Activated CD4-positive, alpha-beta T cell treated with anti-CD3 and anti-CD28 coated beads, Interleukin-2, amount 10 ng/mL, durations not matched to agents 24 days and 14 days (primary cell): ENCODE measurements around the gene SH3GL2. TPM values are rescaled to one million over a fixed set of nuclear protein-coding genes. Genes with fewer than 3 reads are reported as not detected.

Experiments
- DNase-seq: peaks from one replicate; pipeline ENCODE4 v3.0.0; 2022
- H3K27ac Mint-ChIP-seq: one replicate; pipeline ENCODE4 v1.8.0; 2022; ENCODE audit warnings: mild to moderate bottlenecking, mixed read lengths
- H3K27me3 Mint-ChIP-seq: one replicate; pipeline ENCODE4 v1.8.0; 2022; ENCODE audit warnings: mixed read lengths
- H3K36me3 Mint-ChIP-seq: one replicate; pipeline ENCODE4 v1.8.0; 2022; ENCODE audit warnings: low read depth, mild to moderate bottlenecking, mixed read lengths
- H3K4me1 Mint-ChIP-seq: one replicate; pipeline ENCODE4 v1.8.0; 2021; ENCODE audit warnings: mixed read lengths
- H3K4me3 Mint-ChIP-seq: one replicate; pipeline ENCODE4 v1.8.0; 2022; ENCODE audit warnings: mild to moderate bottlenecking, moderate library complexity, mixed read lengths
- H3K9me3 Mint-ChIP-seq: one replicate; pipeline ENCODE4 v1.8.0; 2021; ENCODE audit warnings: mixed read lengths
- intact Hi-C: fragments of 100-400 bp; cut with micrococcal nuclease; formaldehyde crosslinking; loops from one replicate; pipeline ENCODE4 v1.15.1; 2023
- total RNA-seq: library from RNA; stranded (reverse); gene quantifications from 2 replicates; pipeline ENCODE4 v1.2.3, GENCODE V29; 2022

Gene SH3GL2
- total RNA-seq, 1 donor from 2014 or later: not detected

GRCh38 chr9:17725399-17726010 lies 146.6 kb downstream of the SH3GL2 start:
- Mint-ChIP-seq H3K27me3 (no peaks in the 10 kb centered on the region), H3K4me1 (no peaks in the 10 kb centered on the region), H3K9me3 (peaks cover 27% of the 10 kb centered on the region), H3K36me3 (no peaks in the 10 kb centered on the region), H3K27ac (no peak overlapping the region), H3K4me3 (no peak overlapping the region)
- intact Hi-C loops: no loop called here
- DNase-seq: no peak

- H3K4me1 Mint-ChIP-seq: no peaks in the 10 kb centered on the region
- no peak overlapping the region for H3K27ac Mint-ChIP-seq
- peaks cover 27% of the 10 kb centered on the region for H3K9me3 Mint-ChIP-seq
- intact Hi-C loops: no loop called here
- no peak for DNase-seq
- H3K36me3 Mint-ChIP-seq: no peaks in the 10 kb centered on the region
- no peaks in the 10 kb centered on the region for H3K27me3 Mint-ChIP-seq
- H3K4me3 Mint-ChIP-seq: no peak overlapping the region
Observed at GRCh38 chr9:17726298-17726697, 147.4 kb downstream of the SH3GL2 start.

GRCh38 chr9:17730899-17731298 lies 152.0 kb downstream of the SH3GL2 start:
- intact Hi-C loops: no loop called here
- no peaks in the 10 kb centered on the region for H3K4me1 Mint-ChIP-seq
- no peak for DNase-seq
- H3K27me3 Mint-ChIP-seq: no peaks in the 10 kb centered on the region
- H3K9me3 Mint-ChIP-seq: peaks cover 21% of the 10 kb centered on the region
- H3K36me3 Mint-ChIP-seq: no peaks in the 10 kb centered on the region
- no peak overlapping the region for H3K4me3 Mint-ChIP-seq
- no peak overlapping the region for H3K27ac Mint-ChIP-seq

- intact Hi-C loops: no loop called here
- peaks cover 17% of the 10 kb centered on the region for H3K9me3 Mint-ChIP-seq
- DNase-seq: no peak
- no peak overlapping the region for H3K27ac Mint-ChIP-seq
- H3K27me3 Mint-ChIP-seq: no peaks in the 10 kb centered on the region
- H3K4me3 Mint-ChIP-seq: no peak overlapping the region
- no peaks in the 10 kb centered on the region for H3K4me1 Mint-ChIP-seq
- no peaks in the 10 kb centered on the region for H3K36me3 Mint-ChIP-seq
Observed at GRCh38 chr9:17731308-17731707, 152.4 kb downstream of the SH3GL2 start.

- H3K4me1 Mint-ChIP-seq: no peaks in the 10 kb centered on the region
- intact Hi-C loops: no loop called here
- no peak overlapping the region for H3K4me3 Mint-ChIP-seq
- no peak overlapping the region for H3K27ac Mint-ChIP-seq
- H3K27me3 Mint-ChIP-seq: no peaks in the 10 kb centered on the region
- peaks cover 18% of the 10 kb centered on the region for H3K9me3 Mint-ChIP-seq
- no peaks in the 10 kb centered on the region for H3K36me3 Mint-ChIP-seq
- DNase-seq: no peak
Observed at GRCh38 chr9:17734674-17735073, 155.8 kb downstream of the SH3GL2 start.

- Mint-ChIP-seq H3K4me3 (no peak overlapping the region), H3K27ac (no peak overlapping the region), H3K27me3 (no peaks in the 10 kb centered on the region), H3K9me3 (peaks cover 16% of the 10 kb centered on the region), H3K4me1 (no peaks in the 10 kb centered on the region), H3K36me3 (no peaks in the 10 kb centered on the region)
- intact Hi-C loops: no loop called here
- no peak for DNase-seq
Observed at GRCh38 chr9:17735859-17736258, 157.0 kb downstream of the SH3GL2 start.

- Mint-ChIP-seq H3K36me3 (no peaks in the 10 kb centered on the region), H3K4me1 (no peaks in the 10 kb centered on the region), H3K4me3 (no peak overlapping the region), H3K9me3 (peaks cover 13% of the 10 kb centered on the region), H3K27ac (no peak overlapping the region), H3K27me3 (no peaks in the 10 kb centered on the region)
- DNase-seq: no peak
- intact Hi-C loops: no loop called here
Observed at GRCh38 chr9:17739022-17739421, 160.2 kb downstream of the SH3GL2 start.

GRCh38 chr9:17739736-17740135 lies 160.9 kb downstream of the SH3GL2 start:
- no peaks in the 10 kb centered on the region for H3K27me3 Mint-ChIP-seq
- H3K4me1 Mint-ChIP-seq: no peaks in the 10 kb centered on the region
- no peak for DNase-seq
- H3K36me3 Mint-ChIP-seq: no peaks in the 10 kb centered on the region
- no peak overlapping the region for H3K4me3 Mint-ChIP-seq
- H3K27ac Mint-ChIP-seq: no peak overlapping the region
- peaks cover 13% of the 10 kb centered on the region for H3K9me3 Mint-ChIP-seq
- intact Hi-C loops: no loop called here

- Mint-ChIP-seq H3K4me3 (no peak overlapping the region), H3K9me3 (peaks cover 6% of the 10 kb centered on the region), H3K27ac (no peak overlapping the region), H3K4me1 (no peaks in the 10 kb centered on the region), H3K36me3 (no peaks in the 10 kb centered on the region), H3K27me3 (no peaks in the 10 kb centered on the region)
- no peak for DNase-seq
- intact Hi-C loops: no loop called here
Observed at GRCh38 chr9:17742067-17742466, 163.2 kb downstream of the SH3GL2 start.

- peaks cover 9% of the 10 kb centered on the region for H3K9me3 Mint-ChIP-seq
- H3K4me3 Mint-ChIP-seq: no peak overlapping the region
- no peaks in the 10 kb centered on the region for H3K4me1 Mint-ChIP-seq
- H3K36me3 Mint-ChIP-seq: no peaks in the 10 kb centered on the region
- no peak overlapping the region for H3K27ac Mint-ChIP-seq
- intact Hi-C loops: no loop called here
- H3K27me3 Mint-ChIP-seq: no peaks in the 10 kb centered on the region
- no peak for DNase-seq
Observed at GRCh38 chr9:17744786-17745185, 165.9 kb downstream of the SH3GL2 start.

- Mint-ChIP-seq H3K27me3 (no peaks in the 10 kb centered on the region), H3K4me1 (no peaks in the 10 kb centered on the region), H3K27ac (no peak overlapping the region), H3K9me3 (peaks cover 9% of the 10 kb centered on the region), H3K36me3 (no peaks in the 10 kb centered on the region), H3K4me3 (no peak overlapping the region)
- intact Hi-C loops: no loop called here
- DNase-seq: no peak
Observed at GRCh38 chr9:17750269-17750668, 171.4 kb downstream of the SH3GL2 start.

- Mint-ChIP-seq H3K4me1 (no peaks in the 10 kb centered on the region), H3K27me3 (no peaks in the 10 kb centered on the region), H3K27ac (no peak overlapping the region), H3K9me3 (peaks cover 6% of the 10 kb centered on the region), H3K36me3 (no peaks in the 10 kb centered on the region), H3K4me3 (no peak overlapping the region)
- DNase-seq: no peak
- intact Hi-C loops: no loop called here
Observed at GRCh38 chr9:17751486-17751885, 172.6 kb downstream of the SH3GL2 start.

GRCh38 chr9:17752021-17752420 lies 173.2 kb downstream of the SH3GL2 start:
- peaks cover 6% of the 10 kb centered on the region for H3K9me3 Mint-ChIP-seq

GRCh38 chr9:17757816-17758215 lies 178.9 kb downstream of the SH3GL2 start:
- no peak overlapping the region for H3K27ac Mint-ChIP-seq
- no peak for DNase-seq
- no peaks in the 10 kb centered on the region for H3K27me3 Mint-ChIP-seq
- intact Hi-C loops: no loop called here
- H3K4me3 Mint-ChIP-seq: no peak overlapping the region
- H3K4me1 Mint-ChIP-seq: no peaks in the 10 kb centered on the region
- H3K36me3 Mint-ChIP-seq: no peaks in the 10 kb centered on the region
- peaks cover 3% of the 10 kb centered on the region for H3K9me3 Mint-ChIP-seq

More at GRCh38 chr9:17752021-17752420, 173.2 kb downstream of the SH3GL2 start:
- Mint-ChIP-seq H3K36me3 (no peaks in the 10 kb centered on the region), H3K4me3 (no peak overlapping the region), H3K27ac (no peak overlapping the region), H3K27me3 (no peaks in the 10 kb centered on the region), H3K4me1 (no peaks in the 10 kb centered on the region)
- DNase-seq: no peak
- intact Hi-C loops: no loop called here

GRCh38 chr9:17760250-17760649 lies 181.4 kb downstream of the SH3GL2 start:
- H3K27me3 Mint-ChIP-seq: no peaks in the 10 kb centered on the region

More at GRCh38 chr9:17760250-17760649, 181.4 kb downstream of the SH3GL2 start:
- no peaks in the 10 kb centered on the region for H3K4me1 Mint-ChIP-seq
- no peak overlapping the region for H3K4me3 Mint-ChIP-seq
- intact Hi-C loops: no loop called here
- no peak overlapping the region for H3K27ac Mint-ChIP-seq
- no peak for DNase-seq
- no peaks in the 10 kb centered on the region for H3K9me3 Mint-ChIP-seq
- H3K36me3 Mint-ChIP-seq: no peaks in the 10 kb centered on the region
